GM23248 (cell line): Measurements from ENCODE around the gene PLAC8. TPM values are rescaled to one million over a fixed set of nuclear protein-coding genes. Genes with fewer than 3 reads are reported as not detected.

Experiments used
- DNase-seq: peaks from one replicate; pipeline ENCODE4 v3.0.0-alpha.2; 2015
- H2AFZ ChIP-seq: fragments of 200-600 bp; sonication (generic); 2 replicates; pipeline ENCODE4 v1.6.1; 2016; ENCODE audit warnings: antibody characterized with exemption
- H3F3A ChIP-seq: fragments of 200-600 bp; sonication (generic); 2 replicates; pipeline ENCODE4 v1.6.1; 2016; ENCODE audit warnings: mild to moderate bottlenecking, antibody characterized with exemption, mixed run types; ENCODE audit not compliant: insufficient read depth
- H3K27ac ChIP-seq: fragments of 200-600 bp; sonication (generic); 2 replicates; pipeline ENCODE4 v1.5.1; 2016; ENCODE audit warnings: mild to moderate bottlenecking
- H3K27me3 ChIP-seq: fragments of 200-600 bp; sonication (generic); replicated peaks from 2 replicates; pipeline ENCODE4 v1.6.1; 2016; ENCODE audit warnings: mild to moderate bottlenecking; ENCODE audit not compliant: insufficient read depth
- H3K36me3 ChIP-seq: fragments of 200-600 bp; sonication (generic); 2 replicates; pipeline ENCODE4 v1.6.1; 2016; ENCODE audit warnings: low read depth, mild to moderate bottlenecking
- H3K4me1 ChIP-seq: fragments of 200-600 bp; sonication (generic); 2 replicates; pipeline ENCODE4 v1.6.1; 2016; ENCODE audit warnings: mild to moderate bottlenecking; ENCODE audit not compliant: insufficient read depth
- H3K4me2 ChIP-seq: fragments of 200-600 bp; sonication (generic); one replicate; pipeline ENCODE4 v1.6.1; 2016; ENCODE audit warnings: mild to moderate bottlenecking; ENCODE audit not compliant: unreplicated experiment
- H3K4me3 ChIP-seq: fragments of 200-600 bp; sonication (generic); 2 replicates; pipeline ENCODE4 v1.5.1; 2016; ENCODE audit warnings: mild to moderate bottlenecking
- H3K79me2 ChIP-seq: fragments of 200-600 bp; sonication (generic); 2 replicates; pipeline ENCODE4 v1.6.1; 2016; ENCODE audit warnings: mild to moderate bottlenecking; ENCODE audit not compliant: insufficient read depth
- H3K9ac ChIP-seq: fragments of 200-600 bp; sonication (generic); 2 replicates; pipeline ENCODE4 v1.6.1; 2016; ENCODE audit warnings: mild to moderate bottlenecking
- H3K9me2 ChIP-seq: fragments of 200-600 bp; sonication (generic); 2 replicates; pipeline ENCODE4 v1.6.1; 2016; ENCODE audit warnings: mixed run types, mild to moderate bottlenecking, moderate library complexity; ENCODE audit not compliant: insufficient read depth
- H3K9me3 ChIP-seq: fragments of 200-600 bp; sonication (generic); one replicate; pipeline ENCODE4 v1.6.1; 2017; ENCODE audit warnings: low read depth
- H4K20me1 ChIP-seq: fragments of 200-600 bp; sonication (generic); 2 replicates; pipeline ENCODE4 v1.6.0; 2016; ENCODE audit not compliant: insufficient read depth
- EZH2 ChIP-seq: fragments of 200-600 bp; sonication (generic); IDR thresholded peaks from 2 replicates; pipeline ENCODE4 v1.6.1; 2018; ENCODE audit warnings: antibody characterized with exemption, mild to moderate bottlenecking; ENCODE audit not compliant: insufficient read depth, poor library complexity, severe bottlenecking
- EZH2phosphoT487 ChIP-seq: fragments of 200-600 bp; sonication (generic); IDR thresholded peaks from 2 replicates; pipeline ENCODE4 v1.6.1; 2018; ENCODE audit warnings: antibody characterized with exemption, moderate library complexity, mild to moderate bottlenecking, low read depth; ENCODE audit not compliant: insufficient read depth
- WGBS, 2 experiments: methylation state at CpG; one replicate each; pipeline ENCODE4 v1.1.6; 2015 to 2017; ENCODE audit warnings: low lambda C conversion rate in 2 of 2, low coverage in 1 of 2; ENCODE audit errors: missing lambda C conversion rate in 2 of 2; 5-methylcytosine and 5-hydroxymethylcytosine counted together
- in situ Hi-C: fragments of 300-500 bp; cut with MboI; formaldehyde crosslinking; loops from 2 replicates; pipeline ENCODE4 v1.15.0; 2020
- polyA plus RNA-seq: library from polyadenylated mRNA; unstranded; fragments of >200 nt; fragmentation: Nextera tagmentation; extraction: Ambion mirVana; gene quantifications from 2 replicates; pipeline ENCODE4 v1.2.1, GENCODE V29; 2016
- total RNA-seq: library from RNA; depleted of rRNA; stranded (reverse); fragments of >200 nt; shearing (Covaris generic); gene quantifications from 2 replicates; pipeline ENCODE4 v1.2.3, GENCODE V29; 2014

PLAC8 gene
- total and polyA plus RNA-seq, 2 experiments from 2014 or later, result 0.40 TPM; not detected in 1

DNA sequence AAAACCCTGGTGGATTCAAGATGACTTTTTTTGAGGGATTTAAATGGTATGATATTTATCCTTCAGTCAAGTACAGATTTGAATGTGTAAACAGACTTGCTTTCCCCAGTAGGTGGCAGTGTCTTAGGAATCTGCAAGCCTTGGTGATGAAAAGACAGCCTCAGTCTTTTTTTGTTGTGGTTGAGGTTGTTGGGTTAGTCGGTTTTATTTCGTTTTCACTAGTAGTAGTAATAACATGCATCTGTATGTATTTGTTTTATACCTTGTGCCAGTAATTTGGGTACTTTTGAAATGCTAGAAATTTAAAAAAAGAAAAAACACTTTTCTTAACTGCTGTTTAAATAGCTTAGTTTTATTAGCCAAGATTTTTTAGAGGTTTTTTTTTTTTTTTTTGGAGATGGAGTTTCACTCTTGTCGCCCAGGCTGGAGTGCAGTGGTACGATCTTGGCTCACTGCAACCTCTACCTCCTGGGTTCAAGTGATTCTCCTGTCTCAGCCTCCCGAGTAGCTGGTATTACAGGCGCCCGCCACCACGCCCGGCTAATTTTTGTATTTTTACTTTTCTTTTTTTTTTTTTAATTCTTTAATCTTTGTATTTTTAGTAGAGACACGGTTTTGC lies 40.3 kb downstream of the PLAC8 start:
- H4K20me1 ChIP-seq, result no peaks in the 10 kb centered on the region
- in situ Hi-C loops, result no loop called here
- H3K27me3 ChIP-seq, result no peaks in the 10 kb centered on the region
- peaks cover 18% of the 10 kb centered on the region for H3F3A ChIP-seq
- no peak overlapping the region for H2AFZ ChIP-seq
- H3K9me2 ChIP-seq, result no peaks in the 10 kb centered on the region
- 63 to 67% methylated on average over 10 of the region's 10 CpGs for WGBS, 2 experiments
- H3K79me2 ChIP-seq, result no peaks in the 10 kb centered on the region
- H3K4me2 ChIP-seq, result no peak overlapping the region
- H3K9ac ChIP-seq, result no peak overlapping the region
- H3K36me3 ChIP-seq, result peaks cover 6% of the 10 kb centered on the region
- no peak overlapping the region for H3K27ac ChIP-seq
- H3K4me1 ChIP-seq, result peaks cover 24% of the 10 kb centered on the region
- TF ChIP-seq EZH2phosphoT487 (no peak), EZH2 (no peak)
- no peaks in the 10 kb centered on the region for H3K9me3 ChIP-seq
- DNase-seq, result peak; percentile 83
- H3K4me3 ChIP-seq, result no peak overlapping the region

DNA sequence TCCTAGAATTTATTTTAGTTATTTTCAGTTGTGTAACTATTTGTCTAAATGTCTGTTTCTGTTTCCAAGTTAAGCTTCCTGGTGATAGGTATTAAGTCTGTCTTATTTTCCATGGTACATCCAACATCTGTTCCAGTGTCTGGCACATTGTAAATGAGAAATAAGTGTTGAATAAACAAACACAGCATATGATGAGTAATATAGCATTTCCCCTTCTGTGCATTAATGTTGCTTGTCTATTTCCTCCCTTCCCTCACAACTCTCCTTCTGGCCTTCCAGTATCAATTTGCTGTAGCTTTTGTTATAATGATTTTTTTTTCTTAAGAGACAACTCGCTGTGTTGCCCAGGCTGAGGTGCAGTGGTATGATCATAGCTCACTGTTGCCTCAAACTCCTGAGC lies 43.4 kb downstream of the PLAC8 start:
- Histone ChIP-seq H3K27me3 (no peaks in the 10 kb centered on the region), H3K79me2 (no peaks in the 10 kb centered on the region), H3K27ac (no peak overlapping the region), H4K20me1 (no peaks in the 10 kb centered on the region), H3K9ac (no peak overlapping the region), H3K9me2 (no peaks in the 10 kb centered on the region), H3K9me3 (no peaks in the 10 kb centered on the region), H2AFZ (no peak overlapping the region), H3K36me3 (peaks cover 30% of the 10 kb centered on the region), H3K4me1 (peaks cover 24% of the 10 kb centered on the region), H3K4me2 (no peak overlapping the region), H3F3A (peaks cover 18% of the 10 kb centered on the region), H3K4me3 (no peak overlapping the region)
- WGBS, 2 experiments, result 94 to 100% methylated on average over 1 of the region's 1 CpG
- in situ Hi-C loops, result no loop called here
- no peak for DNase-seq
- TF ChIP-seq EZH2phosphoT487, result no peak
- TF ChIP-seq EZH2, result no peak

DNA sequence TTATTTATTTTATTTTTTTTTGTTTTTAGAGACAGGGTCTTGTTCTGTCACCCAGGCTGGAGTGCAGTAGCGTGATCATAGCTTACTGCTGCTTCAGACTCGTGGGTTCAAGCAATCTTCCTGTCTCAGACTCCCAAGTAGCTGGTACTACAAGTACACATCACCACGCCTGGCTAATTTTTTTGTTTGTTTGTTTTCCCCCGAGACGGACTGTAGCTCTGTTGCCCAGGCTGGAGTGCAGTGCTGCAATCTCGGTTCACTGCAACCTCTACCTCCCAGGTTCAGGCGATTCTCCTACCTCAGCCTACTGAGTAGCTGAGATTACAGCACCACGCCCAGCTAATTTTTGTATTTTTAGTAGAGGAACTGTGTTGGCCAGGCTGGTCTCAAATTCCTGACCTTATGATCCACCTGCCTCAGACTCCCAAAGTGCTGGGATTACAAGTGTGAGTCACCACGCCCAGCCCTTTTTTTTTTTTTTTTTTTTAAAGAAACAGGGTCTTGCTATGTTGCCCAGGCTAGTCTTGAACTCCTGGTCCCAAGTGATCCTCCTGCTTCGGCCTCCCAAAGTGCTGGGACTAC lies 47.4 kb downstream of the PLAC8 start:
- H3K9me2 ChIP-seq, result no peaks in the 10 kb centered on the region
- H3K4me3 ChIP-seq, result no peak overlapping the region
- H4K20me1 ChIP-seq, result no peaks in the 10 kb centered on the region
- no peaks in the 10 kb centered on the region for H3K9me3 ChIP-seq
- peaks cover 10% of the 10 kb centered on the region for H3K4me1 ChIP-seq
- H3K4me2 ChIP-seq, result no peak overlapping the region
- no peak for TF ChIP-seq EZH2
- no peak for TF ChIP-seq EZH2phosphoT487
- no peaks in the 10 kb centered on the region for H3K79me2 ChIP-seq
- peaks cover 50% of the 10 kb centered on the region for H3K36me3 ChIP-seq
- no peak overlapping the region for H3K27ac ChIP-seq
- WGBS, 2 experiments, result 88 to 90% methylated on average over 10 of the region's 10 CpGs
- H2AFZ ChIP-seq, result no peak overlapping the region
- in situ Hi-C loops, result no loop called here
- 0 out of 2 replicates have a peak, but pooled peaks cover 5% of the 10 kb centered on the region for H3F3A ChIP-seq
- H3K27me3 ChIP-seq, result no peaks in the 10 kb centered on the region
- DNase-seq, result no peak
- no peak overlapping the region for H3K9ac ChIP-seq

DNA sequence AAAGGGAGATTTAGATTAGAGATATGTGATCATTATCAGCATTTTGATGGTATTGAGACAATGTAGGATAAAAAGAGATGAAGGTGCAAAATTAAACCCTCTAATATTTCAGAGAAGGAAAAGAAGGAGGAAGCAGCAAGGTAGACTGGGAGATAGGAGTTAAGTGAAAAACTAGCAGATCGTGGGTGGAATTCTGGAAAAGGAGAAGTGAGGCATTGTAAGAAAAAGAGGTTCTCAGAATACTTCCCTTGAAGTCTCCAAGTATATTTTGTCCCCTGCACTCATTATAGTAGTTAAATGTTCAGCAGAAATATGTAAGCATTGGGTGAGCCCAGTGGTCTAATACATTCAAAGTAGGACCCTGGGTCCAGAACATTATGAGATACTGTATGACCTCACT lies 49.3 kb downstream of the PLAC8 start:
- H3K79me2 ChIP-seq, result no peaks in the 10 kb centered on the region
- H3K27me3 ChIP-seq, result no peaks in the 10 kb centered on the region
- H3K4me2 ChIP-seq, result no peak overlapping the region
- no peak overlapping the region for H3K9ac ChIP-seq
- H3K9me3 ChIP-seq, result no peaks in the 10 kb centered on the region
- peaks cover 50% of the 10 kb centered on the region for H3K36me3 ChIP-seq
- no peaks in the 10 kb centered on the region for H3F3A ChIP-seq
- H4K20me1 ChIP-seq, result no peaks in the 10 kb centered on the region
- TF ChIP-seq EZH2 (no peak), EZH2phosphoT487 (no peak)
- no peak overlapping the region for H3K27ac ChIP-seq
- H3K4me1 ChIP-seq, result no peaks in the 10 kb centered on the region
- in situ Hi-C loops, result no loop called here
- WGBS, 2 experiments, result 100% methylated on average over 1 of the region's 1 CpG
- H3K4me3 ChIP-seq, result no peak overlapping the region
- DNase-seq, result no peak
- no peak overlapping the region for H2AFZ ChIP-seq
- H3K9me2 ChIP-seq, result no peaks in the 10 kb centered on the region
